Breast epithelium (tissue), 3 donors: ENCODE results near the gene PTPRM.

Source experiments
- POLR2A ChIP-seq: fragments of 450-650 bp; IDR thresholded peaks from one replicate; pipeline ENCODE4 v1.6.1; 2016; ENCODE audit warnings: antibody characterized with exemption, mild to moderate bottlenecking, moderate library complexity
- TF ChIP-seq, protein P1 (sequence below), 3 donors: fragments of 450-650 bp; IDR thresholded peaks; one replicate each; pipeline ENCODE4 v1.5.1; 2016 to 2017; ENCODE audit warnings: antibody characterized with exemption in 3 of 3, mild to moderate bottlenecking in 3 of 3, moderate library complexity in 3 of 3

DNA sequence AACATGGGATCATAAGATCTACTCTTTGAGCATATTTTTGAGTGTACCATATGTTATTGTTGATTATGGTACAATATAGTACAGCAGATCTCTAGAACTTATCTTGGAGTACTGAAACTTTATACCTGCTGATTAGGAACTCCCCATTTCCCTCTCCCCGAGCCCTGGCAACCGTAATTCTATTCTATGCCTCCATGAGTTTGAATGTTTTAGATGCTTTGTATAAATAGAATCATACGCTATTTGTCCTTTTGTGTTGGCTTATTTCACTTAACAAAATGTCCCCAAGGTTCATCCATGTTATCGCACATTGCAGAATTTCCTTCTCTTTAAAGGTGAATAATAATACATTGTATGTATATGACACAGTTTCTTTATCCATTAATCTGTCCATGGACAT lies 117.2 kb downstream of the PTPRM start:
- TF ChIP-seq, protein P1, sequence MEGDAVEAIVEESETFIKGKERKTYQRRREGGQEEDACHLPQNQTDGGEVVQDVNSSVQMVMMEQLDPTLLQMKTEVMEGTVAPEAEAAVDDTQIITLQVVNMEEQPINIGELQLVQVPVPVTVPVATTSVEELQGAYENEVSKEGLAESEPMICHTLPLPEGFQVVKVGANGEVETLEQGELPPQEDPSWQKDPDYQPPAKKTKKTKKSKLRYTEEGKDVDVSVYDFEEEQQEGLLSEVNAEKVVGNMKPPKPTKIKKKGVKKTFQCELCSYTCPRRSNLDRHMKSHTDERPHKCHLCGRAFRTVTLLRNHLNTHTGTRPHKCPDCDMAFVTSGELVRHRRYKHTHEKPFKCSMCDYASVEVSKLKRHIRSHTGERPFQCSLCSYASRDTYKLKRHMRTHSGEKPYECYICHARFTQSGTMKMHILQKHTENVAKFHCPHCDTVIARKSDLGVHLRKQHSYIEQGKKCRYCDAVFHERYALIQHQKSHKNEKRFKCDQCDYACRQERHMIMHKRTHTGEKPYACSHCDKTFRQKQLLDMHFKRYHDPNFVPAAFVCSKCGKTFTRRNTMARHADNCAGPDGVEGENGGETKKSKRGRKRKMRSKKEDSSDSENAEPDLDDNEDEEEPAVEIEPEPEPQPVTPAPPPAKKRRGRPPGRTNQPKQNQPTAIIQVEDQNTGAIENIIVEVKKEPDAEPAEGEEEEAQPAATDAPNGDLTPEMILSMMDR (IDR thresholded peaks at IDR 0.05) = no peak
- TF ChIP-seq POLR2A = no peak
